Activated T-cell treated with anti-CD3 and anti-CD28 coated beads, Interleukin-2, amount 50 U/mL, for 4 hours (primary cell): Measurements from ENCODE around the gene CELF5. TPM values are rescaled to one million over a fixed set of nuclear protein-coding genes. Genes with fewer than 3 reads are reported as not detected.
"Not testable (repeated sequence)": the region's sequence is repeated elsewhere in the genome, so short reads cannot be mapped to it uniquely, and the experiment has no call there.

ENCODE experiments used
- ATAC-seq, 2 donors: fragments of 200-7000 bp; cut with Tn5 transposase; one replicate each; pipeline ENCODE4 v1.10.0; 2021
- DNase-seq: peaks from one replicate; pipeline ENCODE4 v3.0.0-alpha.2; 2020
- H3K27me3 Mint-ChIP-seq: one replicate; pipeline ENCODE4 v1.8.0; 2021; ENCODE audit warnings: low read depth, mixed read lengths
- H3K36me3 Mint-ChIP-seq: one replicate; pipeline ENCODE4 v1.8.0; 2022; ENCODE audit warnings: mixed read lengths; ENCODE audit not compliant: insufficient read depth
- H3K4me1 Mint-ChIP-seq: one replicate; pipeline ENCODE4 v1.8.0; 2021; ENCODE audit warnings: low read depth, mixed read lengths
- H3K4me3 Mint-ChIP-seq: one replicate; pipeline ENCODE4 v1.8.0; 2021; ENCODE audit warnings: mild to moderate bottlenecking, moderate library complexity, mixed read lengths
- H3K9me3 Mint-ChIP-seq: one replicate; pipeline ENCODE4 v1.8.0; 2021; ENCODE audit warnings: mixed read lengths
- total RNA-seq, 3 donors: library from RNA; stranded (reverse); gene quantifications; one replicate each; pipeline ENCODE4 v1.2.1, GENCODE V29; 2021

CELF5 gene
- total RNA-seq, 3 donors from 2014 or later: 0.05 to 0.38 TPM; not detected in 1

- H3K4me3 Mint-ChIP-seq: no peak overlapping the region
- ATAC-seq: no peak
- no peaks in the 10 kb centered on the region for H3K4me1 Mint-ChIP-seq
- H3K36me3 Mint-ChIP-seq: peaks cover 8% of the 10 kb centered on the region
- no peaks in the 10 kb centered on the region for H3K9me3 Mint-ChIP-seq
- H3K27me3 Mint-ChIP-seq: no peaks in the 10 kb centered on the region
- DNase-seq: no peak
Measured at GRCh38 chr19:3196064-3196932, 28.2 kb upstream of the CELF5 start.

GRCh38 chr19:3196933-3197205, 27.6 kb upstream of the CELF5 start:
- no peak for DNase-seq
- no peak overlapping the region for H3K4me3 Mint-ChIP-seq
- no peaks in the 10 kb centered on the region for H3K9me3 Mint-ChIP-seq
- ATAC-seq: no peak
- H3K4me1 Mint-ChIP-seq: no peaks in the 10 kb centered on the region
- no peaks in the 10 kb centered on the region for H3K27me3 Mint-ChIP-seq
- peaks cover 8% of the 10 kb centered on the region for H3K36me3 Mint-ChIP-seq

- DNase-seq (no peak), ATAC-seq (no peak)
- Mint-ChIP-seq H3K9me3 (no peaks in the 10 kb centered on the region), H3K36me3 (peaks cover 5% of the 10 kb centered on the region), H3K4me1 (no peaks in the 10 kb centered on the region), H3K27me3 (no peaks in the 10 kb centered on the region), H3K4me3 (no peak overlapping the region)
Measured at GRCh38 chr19:3198901-3199700, 25.4 kb upstream of the CELF5 start.

- ATAC-seq (peak in 1 of 2 donors; percentile 8), DNase-seq (no peak)
- H3K27me3 Mint-ChIP-seq: no peaks in the 10 kb centered on the region
- H3K9me3 Mint-ChIP-seq: no peaks in the 10 kb centered on the region
- no peaks in the 10 kb centered on the region for H3K36me3 Mint-ChIP-seq
- H3K4me1 Mint-ChIP-seq: no peaks in the 10 kb centered on the region
- H3K4me3 Mint-ChIP-seq: no peak overlapping the region
Measured at GRCh38 chr19:3201072-3201700, 23.3 kb upstream of the CELF5 start.

GRCh38 chr19:3201911-3202310, 22.6 kb upstream of the CELF5 start:
- Mint-ChIP-seq H3K9me3 (no peaks in the 10 kb centered on the region), H3K4me1 (no peaks in the 10 kb centered on the region), H3K4me3 (no peak overlapping the region), H3K36me3 (no peaks in the 10 kb centered on the region), H3K27me3 (no peaks in the 10 kb centered on the region)
- ATAC-seq (no peak), DNase-seq (no peak)

- no peak for DNase-seq
- Mint-ChIP-seq H3K9me3 (no peaks in the 10 kb centered on the region), H3K4me3 (no peak overlapping the region), H3K27me3 (no peaks in the 10 kb centered on the region), H3K4me1 (no peaks in the 10 kb centered on the region), H3K36me3 (no peaks in the 10 kb centered on the region)
- ATAC-seq: no peak
Measured at GRCh38 chr19:3202346-3202745, 22.1 kb upstream of the CELF5 start.

- not testable (repeated sequence) for H3K4me3 Mint-ChIP-seq, ATAC-seq, H3K4me1 Mint-ChIP-seq, H3K27me3 Mint-ChIP-seq, H3K36me3 Mint-ChIP-seq, H3K9me3 Mint-ChIP-seq, DNase-seq
Measured at GRCh38 chr19:3202895-3203294, 21.6 kb upstream of the CELF5 start.

GRCh38 chr19:3203805-3204645, 20.4 kb upstream of the CELF5 start:
- DNase-seq (no peak), ATAC-seq (peak in 1 of 2 donors; percentile 14)
- Mint-ChIP-seq H3K4me1 (no peaks in the 10 kb centered on the region), H3K9me3 (no peaks in the 10 kb centered on the region), H3K4me3 (no peak overlapping the region), H3K27me3 (no peaks in the 10 kb centered on the region), H3K36me3 (peaks cover 2% of the 10 kb centered on the region)

- ATAC-seq: no peak
- DNase-seq: no peak
- Mint-ChIP-seq H3K36me3 (peaks cover 2% of the 10 kb centered on the region), H3K9me3 (no peaks in the 10 kb centered on the region), H3K27me3 (no peaks in the 10 kb centered on the region), H3K4me3 (no peak overlapping the region), H3K4me1 (no peaks in the 10 kb centered on the region)
Measured at GRCh38 chr19:3204646-3205275, 19.7 kb upstream of the CELF5 start.

- no peaks in the 10 kb centered on the region for H3K9me3 Mint-ChIP-seq
- DNase-seq (no peak), ATAC-seq (no peak)
- peaks cover 2% of the 10 kb centered on the region for H3K36me3 Mint-ChIP-seq
- H3K4me3 Mint-ChIP-seq: no peak overlapping the region
- no peaks in the 10 kb centered on the region for H3K27me3 Mint-ChIP-seq
- H3K4me1 Mint-ChIP-seq: no peaks in the 10 kb centered on the region
Measured at GRCh38 chr19:3206216-3206953, 18.1 kb upstream of the CELF5 start.

GRCh38 chr19:3207461-3208242, 16.8 kb upstream of the CELF5 start:
- Mint-ChIP-seq H3K36me3 (peaks cover 2% of the 10 kb centered on the region), H3K9me3 (no peaks in the 10 kb centered on the region), H3K27me3 (no peaks in the 10 kb centered on the region), H3K4me1 (no peaks in the 10 kb centered on the region), H3K4me3 (no peak overlapping the region)
- DNase-seq (no peak), ATAC-seq (no peak)

GRCh38 chr19:3208317-3209207, 15.9 kb upstream of the CELF5 start:
- no peak for ATAC-seq
- peaks cover 2% of the 10 kb centered on the region for H3K36me3 Mint-ChIP-seq
- no peak for DNase-seq

More at GRCh38 chr19:3208317-3209207, 15.9 kb upstream of the CELF5 start:
- Mint-ChIP-seq H3K27me3 (no peaks in the 10 kb centered on the region), H3K9me3 (no peaks in the 10 kb centered on the region), H3K4me1 (no peaks in the 10 kb centered on the region), H3K4me3 (no peak overlapping the region)
